NT2/D1 (cell line): ENCODE results near the gene AP5S1.

Experiments
- YY1 ChIP-seq: IDR thresholded peaks from 2 replicates; pipeline ENCODE4 v1.6.1; 2011; ENCODE audit not compliant: insufficient read length, insufficient read depth
- ZNF274 ChIP-seq: IDR thresholded peaks from 2 replicates; pipeline ENCODE4 v1.6.1; 2011; ENCODE audit warnings: mild to moderate bottlenecking, low read depth, low read length

- TF ChIP-seq ZNF274 (no peak), YY1 (no peak)
Observed at GRCh38 chr20:3828798-3829197, 8.5 kb downstream of the AP5S1 start.
